HG02981 (cell line): ENCODE measurements around the gene DCPS.
"Not testable (repeated sequence)": the region's sequence is repeated elsewhere in the genome, so short reads cannot be mapped to it uniquely, and the experiment has no call there.

Source experiments
- ATAC-seq: cut with Tn5 transposase; IDR thresholded peaks from one replicate; pipeline ENCODE4 v1.9.1; 2021; ENCODE audit warnings: mild to moderate bottlenecking, moderate library complexity; ENCODE audit not compliant: unreplicated experiment

The DCPS gene

GRCh38 chr11:126284829-126285228 lies 19.0 kb upstream of the DCPS start:
- ATAC-seq, result peak; percentile 46

DNA sequence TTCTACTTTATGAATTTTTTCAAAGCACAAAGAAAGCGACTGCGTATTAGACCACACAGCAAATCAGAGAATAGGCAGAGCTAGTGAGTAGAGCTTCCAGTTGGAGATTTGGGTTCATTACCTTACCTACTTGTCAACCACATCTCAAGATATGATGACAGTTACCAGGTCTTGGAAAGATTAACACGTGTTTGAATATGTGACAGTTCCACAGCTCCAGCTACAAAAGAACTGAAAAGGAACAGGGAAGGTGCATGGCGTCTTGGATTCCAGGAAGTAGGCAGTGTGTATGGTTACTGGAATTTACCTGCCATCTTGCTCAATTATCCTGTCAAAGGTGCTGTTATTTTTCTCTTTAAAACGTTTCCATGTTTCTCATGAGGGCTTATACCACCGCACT lies 15.6 kb upstream of the DCPS start:
- ATAC-seq, result no peak

DNA sequence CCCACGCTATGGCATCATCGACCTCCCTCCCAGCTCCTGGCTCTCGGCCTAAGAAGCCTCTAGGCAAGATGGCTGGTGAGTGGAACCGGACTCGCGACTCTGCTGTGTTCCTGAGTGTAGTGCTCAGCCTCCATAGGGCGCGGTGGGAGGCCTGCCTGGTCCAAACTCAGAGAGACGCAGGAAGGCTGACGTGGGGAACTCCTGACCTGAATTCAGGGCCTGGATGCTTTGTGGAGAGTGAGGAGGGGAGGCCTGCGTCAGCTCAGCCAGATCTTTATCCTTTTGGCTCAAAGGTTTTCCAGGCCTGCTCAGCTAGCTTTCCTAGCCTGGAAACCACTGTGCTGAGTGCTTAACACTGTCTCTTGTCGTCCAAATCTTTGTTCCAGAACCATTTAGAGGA lies 13.0 kb upstream of the DCPS start:
- ATAC-seq, result no peak

- no peak for ATAC-seq
Observed at GRCh38 chr11:126293726-126294125, 10.1 kb upstream of the DCPS start.

GRCh38 chr11:126297004-126297403 lies 6.9 kb upstream of the DCPS start:
- ATAC-seq, result no peak

GRCh38 chr11:126304457-126305075 lies 706 bp downstream of the DCPS start:
- ATAC-seq, result no peak

DNA sequence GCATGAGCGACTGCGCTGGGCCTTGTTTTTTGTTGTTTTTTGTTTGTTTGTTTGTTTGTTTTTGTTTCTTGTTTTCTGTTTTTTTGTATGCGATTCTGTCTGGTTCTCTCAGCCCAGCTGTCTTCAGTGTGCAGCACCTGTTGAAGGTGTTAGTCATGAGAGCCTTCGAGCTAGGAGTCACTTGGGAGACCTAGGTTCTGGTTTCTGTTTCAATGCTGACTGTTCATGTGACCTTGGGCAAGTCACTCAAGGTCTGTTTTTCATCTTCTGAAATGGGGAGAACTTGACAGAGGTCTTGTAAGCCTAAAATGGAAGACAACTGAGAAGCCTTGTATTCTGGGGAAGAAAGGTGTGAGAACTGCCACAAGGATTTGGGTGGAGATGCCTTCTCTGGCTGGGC lies 1.8 kb downstream of the DCPS start:
- ATAC-seq, result peak; percentile 60

GRCh38 chr11:126307706-126308105 lies 3.8 kb downstream of the DCPS start:
- ATAC-seq, result no peak

- ATAC-seq, result no peak
Observed at GRCh38 chr11:126308271-126308671, 4.4 kb downstream of the DCPS start.

- ATAC-seq, result not testable (repeated sequence)
Observed at GRCh38 chr11:126308771-126309170, 4.9 kb downstream of the DCPS start.

DNA sequence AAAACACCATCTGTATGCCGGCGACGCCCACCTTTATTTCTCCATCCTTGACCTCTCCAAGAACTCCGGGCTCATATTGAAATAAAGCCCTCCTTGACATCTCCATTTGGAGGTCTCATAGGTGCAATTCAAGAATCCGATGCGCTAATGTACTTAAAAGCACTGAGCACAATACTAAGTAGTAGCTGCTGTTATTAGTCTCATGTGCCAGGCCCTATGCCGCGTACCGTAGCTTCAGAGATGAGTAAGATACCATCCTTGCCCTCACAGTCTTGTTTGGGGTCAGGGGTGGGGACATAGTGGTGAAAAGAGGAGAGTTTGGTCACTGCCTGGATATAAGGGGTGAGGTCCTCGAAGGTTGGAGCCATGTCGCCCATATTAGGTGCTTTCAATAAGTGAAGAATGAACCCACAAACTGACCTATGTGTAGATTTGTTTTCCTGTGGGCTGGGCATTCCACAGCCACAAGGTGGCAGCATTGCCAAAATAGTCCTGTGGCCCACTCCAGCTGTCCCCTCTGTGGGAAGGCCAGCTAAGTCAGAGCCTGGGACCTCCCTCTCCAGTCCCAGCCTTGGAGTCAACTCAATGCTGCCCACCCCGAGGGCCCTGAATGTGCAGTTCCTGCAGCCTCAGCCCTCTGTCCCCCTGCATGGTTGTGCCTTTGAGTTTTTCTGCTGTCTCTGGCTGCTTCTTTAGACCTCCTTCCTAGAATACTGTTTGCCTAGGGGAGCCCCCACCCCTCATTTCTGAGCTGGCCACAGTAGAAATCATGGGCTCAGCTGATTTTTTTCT lies 6.5 kb downstream of the DCPS start:
- ATAC-seq, result peak; percentile 32

DNA sequence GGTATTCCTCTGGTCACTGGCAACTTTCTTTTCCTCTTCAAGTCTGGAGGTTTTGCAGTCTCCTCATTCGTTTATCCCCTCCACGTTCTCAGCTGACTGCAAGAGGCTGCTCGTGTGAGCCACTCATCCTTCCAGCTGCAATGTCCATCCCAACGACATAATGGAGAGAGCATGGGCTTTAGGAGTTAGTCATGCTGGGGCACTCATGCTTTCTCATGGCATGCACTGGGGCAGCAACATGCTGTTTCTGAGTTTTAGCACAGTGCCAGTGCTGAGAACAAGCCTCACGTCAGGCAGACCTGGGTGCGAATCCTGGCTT lies 7.1 kb downstream of the DCPS start:
- no peak for ATAC-seq

DNA sequence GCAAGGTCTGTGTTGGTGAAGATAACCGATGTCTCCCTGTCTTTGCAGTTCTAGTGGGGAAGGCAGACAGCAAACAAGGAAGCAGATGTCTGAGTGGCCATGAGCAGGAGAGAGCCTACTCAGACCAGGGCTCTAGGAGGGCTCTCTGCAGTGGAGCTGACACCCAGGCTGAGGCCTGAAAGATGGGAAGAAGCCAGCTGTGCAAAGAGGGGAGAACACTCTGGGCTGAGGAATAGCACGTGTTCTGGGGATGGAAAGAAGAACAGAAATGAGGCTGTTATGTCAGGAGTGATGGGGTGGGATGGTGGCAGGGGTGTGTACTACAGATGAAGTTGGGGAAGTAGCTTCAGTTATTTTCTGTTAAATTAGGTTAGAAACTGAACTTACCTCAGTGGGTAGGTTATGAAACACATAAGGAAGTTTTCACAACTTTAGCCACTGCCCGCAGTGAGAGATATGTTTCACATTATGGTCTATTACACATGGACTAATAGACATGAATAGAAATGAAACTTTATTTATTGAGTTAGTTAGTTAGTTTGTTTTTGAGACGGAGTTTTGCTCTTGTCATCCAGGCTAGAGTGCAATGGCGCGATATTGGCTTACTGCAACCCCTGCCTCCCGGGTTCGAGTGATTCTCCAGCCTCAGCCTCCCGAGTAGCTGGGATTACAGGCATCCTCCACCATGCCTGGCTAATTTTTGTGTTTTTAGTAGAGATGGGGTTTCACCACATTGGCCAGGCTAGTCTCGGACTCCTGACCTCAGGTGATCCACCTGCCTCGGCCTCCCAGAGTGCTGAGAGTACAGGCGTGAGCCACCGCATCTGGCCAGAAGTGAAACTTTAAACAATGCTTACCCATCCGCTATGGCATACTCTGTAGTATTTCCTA lies 7.8 kb downstream of the DCPS start:
- ATAC-seq, result peak; percentile 77

DNA sequence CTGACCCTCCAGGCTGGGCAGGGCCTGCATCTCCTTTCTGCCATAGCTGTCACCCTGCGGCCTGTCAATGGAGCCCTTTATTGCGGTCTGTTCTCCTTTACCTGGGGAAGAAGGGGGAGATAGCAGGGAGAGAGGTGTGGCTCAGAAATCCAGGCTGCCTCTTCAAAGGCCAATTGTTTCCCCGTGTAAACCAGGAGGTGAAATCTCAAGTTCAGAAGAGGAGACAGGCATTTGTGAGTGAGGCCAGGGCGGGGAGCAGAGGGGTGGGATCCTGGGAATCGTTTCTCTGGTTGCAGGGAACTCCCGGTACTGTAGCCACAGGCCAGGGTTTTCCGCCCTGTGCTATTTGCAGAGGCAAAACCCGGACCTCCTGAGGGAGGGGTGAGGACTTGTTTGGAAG lies 9.1 kb downstream of the DCPS start:
- ATAC-seq, result no peak

DNA sequence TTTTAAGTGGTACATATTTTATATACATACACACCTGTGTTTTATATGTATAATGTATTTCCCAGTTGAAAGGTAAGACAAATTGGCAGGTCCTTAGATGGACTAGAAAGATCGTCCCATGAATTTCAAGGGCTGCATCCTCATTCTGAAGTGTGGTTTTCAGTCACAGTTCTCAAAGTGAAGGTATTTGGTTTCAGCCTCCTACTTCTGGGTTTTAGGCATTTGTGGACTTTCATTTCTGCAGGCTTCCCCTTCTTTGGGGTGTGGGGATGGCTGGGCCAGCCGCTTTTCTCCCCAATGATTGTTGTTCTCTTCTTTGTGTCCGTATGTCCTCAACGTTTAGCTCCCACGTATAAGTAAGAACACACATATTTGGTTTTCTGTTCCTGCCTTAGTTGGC lies 10.0 kb downstream of the DCPS start:
- ATAC-seq, result no peak

DNA sequence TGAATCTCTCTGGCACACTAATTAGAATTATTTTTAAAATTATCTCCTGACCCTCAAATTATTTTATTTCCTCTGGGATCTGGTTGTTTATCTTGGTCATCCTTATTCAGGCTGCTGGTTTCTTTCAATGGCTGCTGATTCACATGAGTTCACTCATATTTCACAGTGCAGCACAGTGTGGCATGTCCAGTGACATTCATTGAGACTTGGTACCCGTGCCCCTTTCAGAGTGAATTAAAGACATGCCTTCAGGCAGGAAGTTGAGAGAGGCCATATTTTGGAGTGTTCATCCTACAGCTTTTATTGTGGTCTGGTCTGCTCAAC lies 13.5 kb downstream of the DCPS start:
- ATAC-seq, result no peak

DNA sequence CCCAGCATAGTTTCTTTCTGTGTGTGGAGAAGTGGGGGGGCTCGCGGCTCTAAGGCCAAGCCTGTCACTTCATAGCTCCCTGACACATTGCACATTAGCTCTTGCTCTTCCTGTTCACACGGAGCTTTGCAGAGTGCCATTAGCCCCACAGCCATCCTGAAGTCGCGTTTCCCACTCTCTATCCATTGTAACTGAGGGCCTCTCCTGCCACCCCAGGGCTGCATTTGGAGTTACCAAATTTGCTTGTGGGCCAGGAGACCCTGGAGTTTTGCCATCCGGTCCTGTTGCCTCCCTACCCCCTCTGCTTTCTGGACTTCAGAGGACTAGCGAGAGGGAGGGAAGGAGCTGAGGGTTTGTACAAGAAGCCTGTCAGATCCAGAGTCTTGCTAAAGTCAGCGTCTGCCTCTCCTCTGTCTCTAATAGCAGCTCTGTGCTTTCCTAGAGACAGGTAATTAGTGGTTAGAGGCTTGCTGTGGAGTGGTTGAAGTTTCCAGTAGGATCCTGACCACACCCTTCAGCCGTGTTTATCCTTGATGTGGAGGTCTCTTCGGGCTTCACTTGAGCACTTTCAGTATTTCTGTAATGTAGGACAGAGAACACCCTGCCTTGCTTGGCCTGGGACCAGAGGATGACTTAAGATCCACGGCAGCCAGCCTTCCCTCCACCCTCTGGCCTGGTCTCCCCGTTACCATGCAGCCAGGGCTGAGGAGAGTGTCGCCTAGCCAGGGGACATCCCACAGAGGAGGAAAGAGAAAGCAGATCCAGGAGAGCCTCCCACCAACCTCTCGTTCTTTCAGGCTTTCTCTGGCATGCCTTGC lies 14.1 kb downstream of the DCPS start:
- peak; percentile 32 for ATAC-seq

- peak; percentile 86 for ATAC-seq
Observed at GRCh38 chr11:126318574-126319373, 14.9 kb downstream of the DCPS start.

DNA sequence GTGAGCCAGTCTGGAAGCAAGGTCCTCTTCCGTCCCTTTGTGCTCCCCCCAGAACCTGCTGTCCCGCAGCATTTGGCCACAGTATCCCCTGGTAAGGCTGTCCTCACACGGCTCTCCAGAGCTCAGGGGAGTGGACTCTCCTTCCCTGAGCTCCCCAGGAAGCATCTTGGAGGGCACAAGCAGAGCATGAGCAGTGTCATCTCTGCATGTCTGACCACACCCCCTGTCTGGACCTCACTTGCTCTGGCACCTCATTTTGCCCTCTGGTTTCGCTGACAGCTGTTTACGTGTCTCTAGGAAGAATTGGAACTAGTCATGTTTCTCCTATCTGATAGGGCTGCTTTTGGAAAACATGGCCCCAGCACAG lies 15.5 kb downstream of the DCPS start:
- ATAC-seq, result no peak

DNA sequence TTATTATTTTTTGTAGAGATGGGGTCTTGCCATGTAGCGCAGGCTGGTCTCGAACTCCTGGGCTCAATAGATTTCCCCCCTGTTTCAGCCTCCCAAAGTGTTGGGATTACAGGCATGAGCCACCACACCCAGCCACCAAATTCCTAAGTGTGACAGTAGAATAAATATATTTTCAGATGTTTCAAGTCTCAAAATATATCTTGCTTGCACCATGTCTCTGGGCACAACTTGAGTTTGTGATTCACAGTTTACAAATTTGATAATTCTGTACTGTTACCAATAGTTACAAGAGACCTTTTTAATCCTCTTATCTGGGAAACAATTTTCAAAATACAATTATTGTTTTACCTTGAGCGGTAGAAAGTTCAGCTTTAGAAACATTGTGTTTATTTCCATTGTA lies 19.1 kb downstream of the DCPS start:
- no peak for ATAC-seq
